Hypothalamus (tissue), 51 donors: Measurements from ENCODE around the gene AP3D1.

Experiments used
- DNase-seq, 51 donors: peaks; one replicate each; lab custom pipeline; 2025; lab: John Stamatoyannopoulos, UW

The AP3D1 gene

GRCh38 chr19:2160379-2160778 is 9.0 kb upstream of the AP3D1 start:
- no peak for DNase-seq

- no peak for DNase-seq
Observed at GRCh38 chr19:2157452-2157851, 6.1 kb upstream of the AP3D1 start.

GRCh38 chr19:2154587-2155075 is 3.3 kb upstream of the AP3D1 start:
- DNase-seq = no peak

GRCh38 chr19:2150794-2151338 is 500 bp downstream of the AP3D1 start:
- peak in 11 of 51 donors; percentile 15 to 57 (median 40) for DNase-seq

- DNase-seq = peak in 6 of 51 donors; percentile 6 to 30 (median 18)
Observed at GRCh38 chr19:2149980-2150793, 1.2 kb downstream of the AP3D1 start.

GRCh38 chr19:2148482-2149135 is 2.8 kb downstream of the AP3D1 start:
- no peak for DNase-seq

GRCh38 chr19:2145831-2146241 is 5.5 kb downstream of the AP3D1 start:
- DNase-seq = peak in 4 of 51 donors; percentile 3 to 22 (median 15)

- DNase-seq = no peak
Observed at GRCh38 chr19:2144190-2144589, 7.2 kb downstream of the AP3D1 start.

GRCh38 chr19:2142173-2142829 is 9.1 kb downstream of the AP3D1 start:
- DNase-seq = no peak

GRCh38 chr19:2140138-2140569 is 11.2 kb downstream of the AP3D1 start:
- DNase-seq = no peak

GRCh38 chr19:2139385-2140137 is 11.8 kb downstream of the AP3D1 start:
- DNase-seq = no peak

GRCh38 chr19:2138061-2138728 is 13.2 kb downstream of the AP3D1 start:
- DNase-seq = peak in 8 of 51 donors; percentile 11 to 38 (median 24)

GRCh38 chr19:2136796-2137195 is 14.6 kb downstream of the AP3D1 start:
- no peak for DNase-seq

- no peak for DNase-seq
Observed at GRCh38 chr19:2135474-2136402, 15.6 kb downstream of the AP3D1 start.

- peak in 3 of 51 donors; percentile 8 to 22 (median 12) for DNase-seq
Observed at GRCh38 chr19:2132731-2133490, 18.5 kb downstream of the AP3D1 start.

GRCh38 chr19:2132191-2132590 is 19.2 kb downstream of the AP3D1 start:
- DNase-seq = no peak
